H1 (cell line): ENCODE results near the gene RYR3. TPM values are rescaled to one million over a fixed set of nuclear protein-coding genes. Genes with fewer than 3 reads are reported as not detected.

ENCODE experiments used
- CTCF ChIA-PET: fragments of 300-600 bp; sonication (Branson Sonifier 250); formaldehyde crosslinking; loops from one replicate; lab custom pipeline; 2021; ENCODE audit not compliant: partially characterized antibody; lab: Charles Lee
- POLR2A ChIA-PET: fragments of 300-600 bp; sonication (Branson Sonifier 250); formaldehyde crosslinking; loops from one replicate; lab custom pipeline; 2021; ENCODE audit warnings: inconsistent platforms; ENCODE audit not compliant: partially characterized antibody; lab: Charles Lee
- DNase-seq, 2 experiments: peaks; one replicate each; pipeline versions ENCODE4 v3.0.0 to v3.0.0-alpha.2; 2010 to 2022; ENCODE audit warnings: low spot score in 2 of 2, low read depth in 1 of 2, mixed read lengths in 1 of 2
- FAIRE-seq: peaks from 2 replicates; lab custom pipeline; 2011; peaks lifted over from hg19 to GRCh38; lab: Jason Lieb, UNC
- H2AFZ ChIP-seq: 2 replicates; pipeline ENCODE4 v1.8.1; 2012; ENCODE audit warnings: low read length, inconsistent platforms
- H2AK5ac ChIP-seq: 2 replicates; pipeline ENCODE4 v1.6.1; 2013; ENCODE audit warnings: low read depth, low read length
- H2BK120ac ChIP-seq: replicated peaks from 2 replicates; pipeline ENCODE3; 2013; ENCODE audit warnings: low read depth, low read length, inconsistent platforms
- H2BK12ac ChIP-seq: 2 replicates; pipeline ENCODE4 v1.6.1; 2013; ENCODE audit warnings: low read depth, low read length
- H2BK15ac ChIP-seq: 2 replicates; pipeline ENCODE4 v1.6.1; 2013; ENCODE audit warnings: low read length
- H2BK20ac ChIP-seq: 2 replicates; pipeline ENCODE4 v1.6.1; 2013; ENCODE audit warnings: low read length
- H2BK5ac ChIP-seq: 2 replicates; pipeline ENCODE4 v1.6.1; 2013; ENCODE audit warnings: low read depth, low read length
- H3K14ac ChIP-seq: 2 replicates; pipeline ENCODE4 v1.6.1; 2013; ENCODE audit warnings: inconsistent platforms; ENCODE audit not compliant: insufficient read length
- H3K18ac ChIP-seq: 2 replicates; pipeline ENCODE4 v1.6.1; 2013; ENCODE audit warnings: low read length; ENCODE audit errors: extremely low read depth
- H3K23ac ChIP-seq: 2 replicates; pipeline ENCODE4 v1.6.1; 2013; ENCODE audit warnings: inconsistent platforms; ENCODE audit not compliant: insufficient read length
- H3K23me2 ChIP-seq: 2 replicates; pipeline ENCODE4 v1.6.1; 2013; ENCODE audit warnings: low read depth, low read length
- H3K27ac ChIP-seq: 2 replicates; pipeline ENCODE4 v1.6.1; 2011; ENCODE audit warnings: low read depth, low read length, inconsistent platforms
- H3K27me3 ChIP-seq, 4 experiments: replicated peaks in 1 of 4; 1 replicate in 1 of 4; 2 replicates in 3 of 4; pipeline versions ENCODE4 v1.6.1 to v1.8.1; 2011 to 2013; ENCODE audit warnings: low read length in 3 of 4, mild to moderate bottlenecking in 3 of 4, inconsistent platforms in 2 of 4, mixed read lengths in 2 of 4, moderate library complexity in 1 of 4; ENCODE audit not compliant: control insufficient read depth in 3 of 4, insufficient read depth in 3 of 4; ENCODE audit errors: extremely low read depth in 1 of 4
- H3K36me3 ChIP-seq, 4 experiments: 2 replicates each; pipeline versions ENCODE4 v1.6.1 to v1.8.1; 2011 to 2013; ENCODE audit warnings: mild to moderate bottlenecking in 4 of 4, low read length in 3 of 4, moderate library complexity in 2 of 4, control low read depth in 1 of 4, inconsistent platforms in 1 of 4; ENCODE audit not compliant: insufficient read depth in 4 of 4, control insufficient read depth in 2 of 4
- H3K4ac ChIP-seq: replicated peaks from 2 replicates; pipeline ENCODE3; 2013; ENCODE audit warnings: low read length, low read depth, mixed read lengths, inconsistent platforms; ENCODE audit not compliant: insufficient read length
- H3K4me1 ChIP-seq, 4 experiments: replicated peaks in 1 of 4; 1 replicate in 1 of 4; 2 replicates in 3 of 4; pipeline versions ENCODE4 v1.6.1 to v1.8.1; 2011 to 2013; ENCODE audit warnings: low read length in 3 of 4, inconsistent platforms in 2 of 4, mixed read lengths in 1 of 4; ENCODE audit not compliant: insufficient read depth in 4 of 4, control insufficient read depth in 3 of 4
- H3K4me2 ChIP-seq, 2 experiments: 2 replicates each; pipeline versions ENCODE4 v1.6.1 to v1.8.1; 2011 to 2013; ENCODE audit warnings: low read depth in 2 of 2, low read length in 2 of 2, control low read depth in 1 of 2, inconsistent platforms in 1 of 2, mild to moderate bottlenecking in 1 of 2; ENCODE audit not compliant: insufficient read depth in 1 of 2
- H3K4me3 ChIP-seq, 4 experiments: fragments of 200-600, 300-600 bp in 1 of 4; sonication (generic), shearing (Covaris generic), sonication (Bioruptor Twin) in 1 of 4; 2 replicates each; pipeline versions ENCODE4 v1.5.1 to v1.8.1; 2011 to 2016; ENCODE audit warnings: low read length in 4 of 4, low read depth in 3 of 4, control low read depth in 2 of 4, inconsistent platforms in 2 of 4, mild to moderate bottlenecking in 2 of 4, mixed read lengths in 1 of 4, moderate library complexity in 1 of 4; ENCODE audit not compliant: insufficient read depth in 2 of 4; ENCODE audit errors: extremely low read depth in 1 of 4
- H3K56ac ChIP-seq: replicated peaks from 2 replicates; pipeline ENCODE3; 2013; ENCODE audit warnings: low read depth, mild to moderate bottlenecking, mixed read lengths, low read length, inconsistent platforms; ENCODE audit not compliant: insufficient read length
- H3K79me1 ChIP-seq: 2 replicates; pipeline ENCODE4 v1.6.1; 2013; ENCODE audit warnings: low read depth, low read length, control low read depth
- H3K79me2 ChIP-seq, 2 experiments: 2 replicates each; pipeline versions ENCODE4 v1.6.1 to v1.8.1; 2012 to 2013; ENCODE audit warnings: low read length in 2 of 2, mild to moderate bottlenecking in 2 of 2, inconsistent platforms in 1 of 2; ENCODE audit not compliant: insufficient read depth in 2 of 2, control insufficient read depth in 1 of 2
- H3K9ac ChIP-seq, 4 experiments: replicated peaks in 1 of 4; 1 replicate in 1 of 4; 2 replicates in 3 of 4; pipeline versions ENCODE4 v1.6.1 to v1.8.1; 2011 to 2013; ENCODE audit warnings: low read depth in 3 of 4, low read length in 3 of 4, control low read depth in 2 of 4, mild to moderate bottlenecking in 2 of 4, moderate library complexity in 2 of 4, inconsistent platforms in 1 of 4; ENCODE audit errors: extremely low read depth in 1 of 4
- H3K9me3 ChIP-seq, 2 experiments: 2 replicates each; pipeline versions ENCODE4 v1.6.1 to v1.8.1; 2012 to 2013; ENCODE audit warnings: mild to moderate bottlenecking in 2 of 2, moderate library complexity in 2 of 2, control low read depth in 1 of 2, inconsistent platforms in 1 of 2, low read depth in 1 of 2, low read length in 1 of 2, mixed read lengths in 1 of 2; ENCODE audit not compliant: insufficient read depth in 2 of 2
- H4K20me1 ChIP-seq, 2 experiments: replicated peaks in 1 of 2; 2 replicates each; pipeline versions ENCODE3 to v1.8.1; 2011 to 2013; ENCODE audit warnings: inconsistent platforms in 2 of 2, low read length in 2 of 2, mild to moderate bottlenecking in 1 of 2; ENCODE audit not compliant: insufficient read depth in 2 of 2, control insufficient read depth in 1 of 2
- H4K5ac ChIP-seq: 2 replicates; pipeline ENCODE4 v1.6.1; 2013; ENCODE audit warnings: low read length, low read depth, mixed read lengths, inconsistent platforms; ENCODE audit not compliant: insufficient read length
- H4K8ac ChIP-seq: 2 replicates; pipeline ENCODE4 v1.8.0; 2013; ENCODE audit warnings: mild to moderate bottlenecking, moderate library complexity, low read length, inconsistent platforms; ENCODE audit not compliant: insufficient read depth; ENCODE audit errors: extremely low read depth
- H4K91ac ChIP-seq: replicated peaks from 2 replicates; pipeline ENCODE3; 2013; ENCODE audit warnings: low read length, mixed read lengths, inconsistent platforms; ENCODE audit not compliant: insufficient read length
- CEBPB ChIP-seq: IDR thresholded peaks from 2 replicates; pipeline ENCODE4 v1.6.1; 2012; ENCODE audit warnings: low read depth, low read length
- CREB1 ChIP-seq: IDR thresholded peaks from 2 replicates; pipeline ENCODE4 v1.6.1; 2012; ENCODE audit warnings: inconsistent platforms
- CTBP2 ChIP-seq: IDR thresholded peaks from 2 replicates; pipeline ENCODE4 v1.7.0; 2011; ENCODE audit warnings: borderline replicate concordance, mild to moderate bottlenecking, moderate library complexity, mixed read lengths, low read length; ENCODE audit not compliant: insufficient read depth, insufficient read length
- EZH2 ChIP-seq: fragments of 200-600 bp; sonication (generic); IDR thresholded peaks from 2 replicates; pipeline ENCODE4 v1.7.1; 2012; ENCODE audit warnings: low read depth, mild to moderate bottlenecking, moderate library complexity, low read length, inconsistent platforms; ENCODE audit not compliant: severe bottlenecking
- FOSL1 ChIP-seq: IDR thresholded peaks from 2 replicates; pipeline ENCODE4 v1.6.1; 2011; ENCODE audit warnings: mild to moderate bottlenecking, low read depth, low read length, moderate library complexity; ENCODE audit not compliant: insufficient read depth
- POLR2A ChIP-seq, 2 experiments: IDR thresholded peaks; 1 replicate in 1 of 2; 2 replicates in 1 of 2; pipeline ENCODE4 v1.6.1; 2011; ENCODE audit warnings: low read depth in 2 of 2, low read length in 2 of 2, mild to moderate bottlenecking in 2 of 2; ENCODE audit errors: control extremely low read depth in 1 of 2
- RBBP5 ChIP-seq: IDR thresholded peaks from 2 replicates; pipeline ENCODE4 v1.7.1; 2012; ENCODE audit warnings: low read depth, mild to moderate bottlenecking, inconsistent platforms, low read length, moderate library complexity, borderline replicate concordance
- SIN3A ChIP-seq, 2 experiments: IDR thresholded peaks in 1 of 2; conservative IDR thresholded peaks in 1 of 2; 2 replicates each; pipeline ENCODE4 v1.6.1; 2011 to 2012; ENCODE audit warnings: low read length in 2 of 2, improper control_type of control experiment in 1 of 2, low read depth in 1 of 2, mild to moderate bottlenecking in 1 of 2
- SP1 ChIP-seq: IDR thresholded peaks from 2 replicates; pipeline ENCODE4 v1.6.1; 2011; ENCODE audit warnings: low read depth, low read length
- SRF ChIP-seq: IDR thresholded peaks from 2 replicates; pipeline ENCODE4 v1.6.1; 2011; ENCODE audit warnings: mild to moderate bottlenecking, low read depth, low read length, moderate library complexity
- SUZ12 ChIP-seq: fragments of 200-600 bp; sonication (generic); IDR thresholded peaks from 2 replicates; pipeline ENCODE4 v1.6.1; 2012; ENCODE audit warnings: mild to moderate bottlenecking, inconsistent platforms, low read length, moderate library complexity, mixed read lengths
- TBP ChIP-seq: IDR thresholded peaks from 2 replicates; pipeline ENCODE4 v1.6.1; 2011; ENCODE audit warnings: low read depth, low read length, improper control_type of control experiment
- WGBS, 2 experiments: shearing (Covaris generic) in 1 of 2; methylation state at CpG; one replicate each; pipeline versions ENCODE4 v1.1.6 to v1.1.7; 2013 to 2015; ENCODE audit warnings: low lambda C conversion rate in 2 of 2, mixed read lengths in 2 of 2, inconsistent platforms in 1 of 2, low coverage in 1 of 2, missing lambda C conversion rate in 1 of 2; ENCODE audit not compliant: insufficient replicate concordance in 2 of 2, insufficient coverage in 1 of 2, insufficient read length in 1 of 2; ENCODE audit errors: extremely low coverage in 1 of 2, missing lambda C conversion rate in 1 of 2; 5-methylcytosine and 5-hydroxymethylcytosine counted together
- polyA plus RNA-seq, 7 experiments: library from polyadenylated mRNA; depleted of rRNA in 3 of 7; stranded (reverse) in 5 of 7; unstranded in 2 of 7; fragments of >200 nt in 5 of 7; fragments of 200-250 nt in 2 of 7; gene quantifications; 1 replicate in 5 of 7; 2 replicates in 1 of 7; 4 replicates in 1 of 7; pipeline versions ENCODE4 v1.2.1 to v1.2.3, GENCODE V29; 2011 to 2013; ENCODE audit warnings: missing spikeins in 2 of 7, mixed read lengths in 2 of 7
- total RNA-seq: library from RNA; stranded (reverse); fragmentation: NEBNext Ultra II Directional; extraction: Animal tissue kit (Norgen Biotek cat#: 25700); gene quantifications from 2 replicates; pipeline ENCODE4 v1.2.1, GENCODE V29; 2021
- TF ChIP-seq, protein P1 (sequence below): IDR thresholded peaks from 2 replicates; pipeline ENCODE4 v1.6.1; 2011; ENCODE audit warnings: low read length, improper control_type of control experiment

The RYR3 gene
- total and polyA plus RNA-seq, 2 of the 8 experiments (the other 6 are each of a cell fraction or from before 2014, with no cell fraction given), result 0.33 to 3.4 TPM

DNA sequence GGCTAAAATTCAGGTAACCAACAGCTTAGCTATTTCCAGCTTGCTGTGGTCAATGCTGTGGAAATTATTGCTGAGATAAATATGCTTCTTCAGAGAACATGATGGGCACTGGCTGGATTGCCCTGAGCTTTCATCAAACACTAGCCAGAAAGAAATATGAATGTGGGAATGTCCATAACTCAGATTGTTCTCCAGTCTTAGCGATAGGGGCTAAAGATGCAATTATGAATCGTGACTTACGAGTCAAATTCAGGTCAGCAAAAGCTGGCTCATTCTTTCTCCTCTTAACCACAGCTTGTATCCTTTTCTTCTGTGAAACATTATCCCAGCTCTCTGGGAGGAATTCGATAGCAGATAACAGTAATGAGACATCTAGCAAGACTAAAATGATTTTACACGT lies 307.6 kb downstream of the RYR3 start:
- Histone ChIP-seq H2BK15ac (no peak overlapping the region), H4K91ac (no peak overlapping the region), H4K8ac (no peak overlapping the region), H3K14ac (no peak overlapping the region), H2AK5ac (no peak overlapping the region), H3K4me2 (no peak overlapping the region), H3K79me2 (no peaks in the 10 kb centered on the region), H3K56ac (no peak overlapping the region), H4K20me1 (no peaks in the 10 kb centered on the region), H3K23me2 (no peaks in the 10 kb centered on the region), H3K18ac (no peak overlapping the region), H3K23ac (no peak overlapping the region), H2BK5ac (no peak overlapping the region), H3K4me3 (no peak overlapping the region), H3K27me3 (no peaks in the 10 kb centered on the region), H4K5ac (no peak overlapping the region), H3K4ac (no peak overlapping the region), H2BK12ac (no peak overlapping the region), H2AFZ (0 out of 2 replicates have a peak overlapping the region, but pooled peaks have one; percentile 50), H3K36me3 (no peaks in the 10 kb centered on the region), H3K9ac (no peak overlapping the region), H3K27ac (no peak overlapping the region), H3K4me1 (no peaks in the 10 kb centered on the region), H2BK20ac (no peak overlapping the region), H3K79me1 (no peaks in the 10 kb centered on the region), H3K9me3 (no peaks in the 10 kb centered on the region), H2BK120ac (no peak overlapping the region)
- no peak for FAIRE-seq
- CTCF ChIA-PET, result interaction anchor here (1.0 to 2.3 kb wide), 4 partner anchors 9 to 309 kb away, joined by 3 to 8 read pairs (median 5); no protein-coding TSS in a partner anchor
- WGBS, 2 experiments, result 91% methylated on average over 5 of the region's 5 CpGs; no CpG with 5 or more reads in 1 of the 2 experiments
- no peak for DNase-seq
- POLR2A ChIA-PET, result no interaction called here
- TF ChIP-seq SP1 (no peak), POLR2A (IDR thresholded peaks at IDR 0.05; ENCODE audit: control extremely low read depth in 1 of 2, low read depth in 2 of 2, low read length in 2 of 2) (no peak), FOSL1 (no peak), RBBP5 (no peak), EZH2 (no peak), SUZ12 (no peak), CTBP2 (no peak), CEBPB (no peak), TBP (no peak), SRF (no peak), SIN3A (conservative IDR thresholded peaks at IDR 0.05 in 1 of 2, IDR thresholded peaks at IDR 0.05 in 1 of 2; ENCODE audit: low read depth in 1 of 2, low read length in 2 of 2) (no peak), CREB1 (no peak)
- TF ChIP-seq, protein P1, sequence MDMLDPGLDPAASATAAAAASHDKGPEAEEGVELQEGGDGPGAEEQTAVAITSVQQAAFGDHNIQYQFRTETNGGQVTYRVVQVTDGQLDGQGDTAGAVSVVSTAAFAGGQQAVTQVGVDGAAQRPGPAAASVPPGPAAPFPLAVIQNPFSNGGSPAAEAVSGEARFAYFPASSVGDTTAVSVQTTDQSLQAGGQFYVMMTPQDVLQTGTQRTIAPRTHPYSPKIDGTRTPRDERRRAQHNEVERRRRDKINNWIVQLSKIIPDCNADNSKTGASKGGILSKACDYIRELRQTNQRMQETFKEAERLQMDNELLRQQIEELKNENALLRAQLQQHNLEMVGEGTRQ, result no peak
